Activated CD8-positive, alpha-beta memory T cell treated with anti-CD3 and anti-CD28 coated beads, Interleukin-2, amount 50 U/mL, for 24 hours (primary cell): ENCODE data around the gene RAMP1.

ENCODE experiments used
- DNase-seq: peaks from one replicate; pipeline ENCODE4 v3.0.0-alpha.2; 2020; ENCODE audit errors: extremely low read depth

RAMP1 gene

GRCh38 chr2:237917696-237918374, 58.4 kb downstream of the RAMP1 start:
- no peak for DNase-seq

DNA sequence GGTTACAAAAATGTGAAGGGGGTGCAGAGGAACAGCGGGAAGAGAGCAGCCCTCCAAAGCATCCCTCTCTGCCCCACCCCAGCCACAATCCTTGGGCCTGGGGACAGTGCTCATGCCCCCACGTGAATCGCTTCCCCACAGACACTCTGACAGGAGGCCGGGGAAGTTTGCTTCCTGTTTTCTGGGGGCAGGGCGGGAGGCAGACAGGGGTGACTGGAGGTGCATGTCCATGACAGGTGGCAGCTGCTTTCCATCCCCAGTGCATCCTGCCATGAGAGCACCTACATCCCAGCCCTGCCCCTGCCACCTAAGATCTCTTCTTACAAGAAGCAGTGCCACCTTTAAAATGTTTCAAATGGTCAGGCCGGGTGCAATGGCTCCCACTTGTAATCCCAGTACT, 60.2 kb downstream of the RAMP1 start:
- DNase-seq: no peak

GRCh38 chr2:237920673-237921072, 61.2 kb downstream of the RAMP1 start:
- no peak for DNase-seq

DNA sequence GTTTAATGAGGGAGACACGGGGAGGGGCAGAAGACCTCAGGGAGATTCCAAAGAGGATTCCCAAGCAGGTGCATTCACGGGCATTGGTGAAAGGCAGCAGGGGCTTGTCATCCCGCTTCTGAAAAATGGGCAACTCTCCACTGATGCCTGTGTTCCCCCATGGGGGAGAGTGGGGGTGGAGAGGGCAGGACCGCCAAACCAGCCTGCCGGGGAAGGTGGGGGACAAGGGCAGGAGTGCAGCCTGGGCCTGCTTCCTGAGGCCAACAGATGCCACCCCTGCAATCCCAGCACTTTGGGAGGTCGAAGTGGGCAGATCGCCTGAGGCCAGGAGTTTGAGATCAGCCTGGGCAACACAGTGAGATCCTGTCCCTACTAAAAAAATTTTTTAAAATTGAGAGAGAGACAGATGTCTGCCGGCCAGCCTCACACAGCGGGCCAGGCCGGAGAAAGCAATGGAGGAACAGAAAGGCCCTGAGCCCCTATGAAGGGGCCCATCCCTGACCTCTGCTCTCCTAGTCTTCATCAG, 62.6 kb downstream of the RAMP1 start:
- DNase-seq: no peak

GRCh38 chr2:237922641-237923361, 63.4 kb downstream of the RAMP1 start:
- no peak for DNase-seq

DNA sequence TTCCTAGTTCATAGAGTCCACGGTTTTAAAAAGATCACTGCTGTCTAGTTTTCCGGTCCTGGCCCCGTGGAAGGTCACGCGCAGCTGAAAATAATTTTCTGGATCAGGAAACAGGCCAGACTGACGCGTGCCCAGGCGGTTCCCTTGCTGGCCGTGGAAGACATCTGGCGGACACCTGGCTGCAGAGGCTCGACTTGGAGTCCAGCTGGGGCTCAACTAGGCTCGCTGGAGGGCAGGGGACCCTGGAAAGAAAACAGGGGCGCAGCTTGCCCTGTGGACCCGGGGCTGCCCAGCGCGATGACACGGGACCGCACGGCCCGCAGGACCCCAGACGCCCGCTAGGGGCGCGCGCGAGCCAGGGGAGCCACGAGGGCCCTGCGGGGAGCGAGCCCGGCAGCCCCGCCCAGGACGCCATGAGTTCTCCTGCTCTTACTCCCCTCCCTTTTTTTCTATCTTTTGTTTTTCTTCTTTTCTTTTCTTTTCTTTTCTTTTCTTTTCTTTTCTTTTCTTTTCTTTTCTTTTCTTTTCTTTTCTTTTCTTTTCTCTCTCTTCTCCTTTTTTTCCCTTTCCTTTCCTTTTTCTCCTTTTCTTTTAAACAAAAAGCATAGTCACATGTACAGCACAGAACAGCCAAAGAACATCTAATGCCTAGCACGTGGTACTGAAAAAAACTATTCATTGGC, 64.2 kb downstream of the RAMP1 start:
- DNase-seq: peak; percentile 41

- DNase-seq: no peak
Measured at GRCh38 chr2:237924164-237924534, 64.7 kb downstream of the RAMP1 start.

- no peak for DNase-seq
Measured at GRCh38 chr2:237927135-237927534, 67.7 kb downstream of the RAMP1 start.

GRCh38 chr2:237927986-237928385, 68.6 kb downstream of the RAMP1 start:
- DNase-seq: no peak

DNA sequence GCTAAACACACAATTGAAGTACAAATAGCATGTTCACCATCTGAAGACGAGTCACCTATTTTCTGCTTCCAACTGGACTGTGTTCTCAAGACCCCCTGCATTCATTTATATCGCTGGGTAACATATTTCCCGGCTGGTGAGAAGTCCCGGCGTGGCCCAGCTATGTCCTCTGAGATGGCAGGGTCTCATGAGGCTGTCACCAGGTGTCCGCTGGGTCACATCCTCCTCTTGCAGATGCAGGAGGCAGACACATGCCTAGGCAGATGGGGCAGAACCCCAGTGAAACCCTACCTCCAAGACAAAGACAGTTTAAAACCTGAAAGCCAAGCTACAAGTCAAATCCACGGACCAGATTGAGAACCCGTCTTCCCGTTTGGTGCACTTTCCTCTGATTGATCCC, 70.6 kb downstream of the RAMP1 start:
- DNase-seq: no peak

DNA sequence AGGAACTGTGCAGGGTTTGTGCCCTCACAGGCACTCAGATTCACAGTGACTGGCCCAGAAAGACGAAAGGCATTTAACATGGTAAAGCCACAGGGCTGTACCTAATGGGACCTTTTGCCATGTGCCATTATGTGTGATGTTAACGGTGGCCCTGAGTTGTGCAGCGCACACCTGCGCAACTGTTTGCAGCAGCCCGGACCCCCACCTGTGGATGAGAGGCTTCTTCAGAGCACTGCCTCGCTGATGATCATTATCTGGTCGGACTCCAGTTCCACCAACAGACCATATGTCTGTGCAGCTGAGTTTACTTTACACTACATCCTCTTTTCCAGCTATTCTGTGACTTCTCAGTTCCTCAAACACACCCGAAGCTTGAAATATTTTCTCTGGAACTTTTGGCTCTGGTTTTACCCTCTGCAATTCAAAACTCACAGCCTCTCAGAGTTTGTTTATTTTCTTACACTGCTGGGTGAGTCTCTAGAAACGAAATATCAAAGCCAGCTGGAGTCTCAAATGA, 71.8 kb downstream of the RAMP1 start:
- no peak for DNase-seq

DNA sequence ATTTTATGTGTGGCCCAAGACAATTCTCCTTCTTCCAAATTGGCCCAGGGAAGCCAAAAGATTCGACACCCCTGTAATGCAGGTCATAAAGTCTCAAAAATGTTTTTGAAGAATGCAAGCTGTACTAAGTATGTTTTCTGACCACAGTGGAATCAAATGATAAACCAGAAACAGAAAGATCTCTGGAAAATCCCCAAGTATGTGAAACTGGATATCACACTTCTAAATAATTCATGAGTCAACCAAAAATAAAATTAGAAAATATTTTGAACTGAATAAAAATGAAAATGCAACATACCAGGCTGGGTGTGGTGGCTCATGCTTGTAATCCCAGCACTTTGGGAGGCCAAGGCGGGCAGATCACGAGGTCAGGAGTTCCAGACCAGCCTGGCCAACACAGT, 73.3 kb downstream of the RAMP1 start:
- DNase-seq: no peak

GRCh38 chr2:237934186-237934585, 74.8 kb downstream of the RAMP1 start:
- no peak for DNase-seq

- DNase-seq: no peak
Measured at GRCh38 chr2:237935740-237936452, 76.5 kb downstream of the RAMP1 start.

DNA sequence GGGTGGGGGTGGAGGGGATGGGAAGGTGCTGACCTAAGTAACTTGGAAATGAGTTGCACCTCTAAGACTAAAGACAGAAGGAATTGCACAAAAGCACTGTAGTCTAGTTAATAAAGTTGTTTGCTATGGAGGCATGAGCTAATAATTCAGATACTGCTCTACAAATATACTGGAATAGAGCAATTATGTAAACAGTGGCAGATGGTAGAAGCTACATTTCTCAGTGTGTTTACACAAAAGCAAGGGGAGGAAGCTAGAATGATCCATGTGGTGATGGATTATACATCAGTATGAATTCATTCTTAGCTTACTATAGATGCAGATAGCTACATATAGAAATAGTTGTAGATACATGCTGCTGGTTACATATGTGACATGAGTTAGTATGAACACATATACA, 79.8 kb downstream of the RAMP1 start:
- DNase-seq: no peak

GRCh38 chr2:237940828-237941227, 81.4 kb downstream of the RAMP1 start:
- no peak for DNase-seq

DNA sequence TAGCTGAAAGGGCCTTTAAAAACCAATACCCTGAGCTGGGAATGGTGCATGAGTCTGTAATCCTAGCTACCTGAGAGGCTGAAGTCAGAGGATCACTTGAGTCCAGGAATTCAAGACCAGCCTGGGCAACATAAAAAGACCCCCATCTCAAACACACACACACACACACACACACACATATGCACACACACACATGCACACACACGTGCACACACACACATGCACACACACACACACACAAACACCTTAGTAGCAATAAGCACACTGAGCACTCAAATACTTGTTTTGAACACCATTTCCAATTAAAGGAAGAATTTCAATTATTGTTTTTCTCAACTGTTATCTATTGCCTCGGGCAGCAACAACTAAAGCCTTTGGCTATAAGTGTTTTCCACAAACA, 81.8 kb downstream of the RAMP1 start:
- no peak for DNase-seq

DNA sequence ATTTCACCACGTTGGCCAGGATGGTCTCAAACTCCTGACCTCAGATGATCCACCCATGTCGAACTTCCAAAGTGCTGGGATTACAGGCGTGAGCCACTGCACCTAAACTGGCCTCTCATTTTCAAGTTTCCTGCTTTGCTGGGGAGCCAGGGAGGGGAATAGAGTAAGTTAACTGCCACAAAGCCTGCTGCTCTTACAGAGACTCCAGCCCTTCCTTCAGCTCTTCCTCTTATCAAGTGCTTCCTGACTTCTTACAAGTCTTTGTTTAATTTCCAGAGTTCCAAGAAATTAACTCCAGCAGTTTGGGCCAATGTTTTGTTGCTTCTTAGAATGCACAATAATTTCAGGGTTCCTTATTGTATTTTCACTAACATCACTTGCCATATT, 83.1 kb downstream of the RAMP1 start:
- DNase-seq: no peak

DNA sequence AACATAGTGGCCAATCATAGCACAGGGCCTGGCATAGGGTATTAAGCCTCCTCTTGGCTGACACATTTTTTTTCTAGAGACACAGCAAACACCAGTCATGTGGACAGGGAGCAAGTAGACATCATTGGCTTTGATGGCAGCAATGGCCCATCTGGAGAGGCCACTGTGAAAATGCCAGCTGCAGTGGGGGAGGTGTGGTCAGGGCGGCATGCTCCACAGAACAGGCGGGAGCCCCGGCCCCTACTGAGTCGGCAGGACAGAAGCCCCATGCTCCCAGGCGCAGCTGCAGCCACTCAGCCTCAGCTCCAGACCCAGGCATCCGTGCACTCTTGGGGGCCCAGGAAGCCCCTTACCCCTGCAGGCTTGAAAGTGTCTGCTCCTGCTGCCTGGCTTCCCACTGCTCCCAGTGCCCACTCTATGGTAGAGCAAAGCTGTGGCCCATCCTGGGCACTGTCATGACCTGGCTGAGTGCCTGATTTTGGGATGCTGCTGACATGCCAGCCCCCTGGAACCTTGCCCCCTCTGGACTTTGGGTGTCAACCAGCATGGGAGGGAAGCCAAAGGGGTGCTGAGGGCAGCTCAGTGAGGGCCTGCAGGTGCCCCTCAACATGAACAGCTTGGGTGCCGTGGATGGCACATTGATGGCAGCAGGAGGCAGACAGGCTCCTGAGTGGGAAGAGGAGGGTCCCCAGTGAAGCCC, 84.1 kb downstream of the RAMP1 start:
- DNase-seq: no peak

DNA sequence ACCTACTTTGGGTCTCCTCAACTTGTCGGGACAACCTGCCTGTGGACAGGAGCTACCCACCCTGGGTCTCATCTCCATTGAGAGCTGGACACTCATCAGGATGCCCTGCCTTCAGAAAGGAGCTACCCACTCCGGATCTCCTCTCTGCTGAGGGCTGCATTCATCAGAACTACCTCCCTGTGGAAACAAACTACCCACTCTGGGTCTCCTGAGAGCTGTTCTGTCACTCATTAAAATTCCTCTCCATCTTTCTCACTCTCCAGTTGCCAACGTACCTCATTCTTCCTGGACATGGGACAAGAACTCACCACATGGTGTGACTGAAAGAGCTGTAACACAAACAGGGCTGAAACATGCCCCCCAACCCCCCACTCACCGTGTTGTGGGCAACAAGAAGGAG, 84.9 kb downstream of the RAMP1 start:
- DNase-seq: no peak

DNA sequence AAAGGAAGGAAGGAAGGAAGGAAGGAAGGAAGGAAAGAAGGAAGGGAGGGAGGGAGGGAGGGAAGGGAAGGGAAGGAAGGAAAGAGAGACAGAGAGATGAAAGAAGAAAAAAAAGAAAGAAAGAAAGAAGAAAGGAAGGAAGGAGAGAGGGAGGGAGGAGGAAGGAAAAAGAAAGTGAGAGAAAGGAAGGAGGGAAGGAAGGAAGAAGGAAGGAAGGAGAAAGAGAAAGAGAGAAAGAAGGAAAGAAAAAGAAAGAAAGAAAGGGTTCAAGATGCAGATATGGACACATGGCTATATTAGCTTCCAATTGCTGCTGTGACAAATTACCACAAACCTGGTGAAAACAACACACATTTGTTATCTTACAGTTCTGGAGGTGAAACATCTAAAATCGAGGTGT, 87.0 kb downstream of the RAMP1 start:
- no peak for DNase-seq
